ENCODE data around the gene PRSS35. TPM values are rescaled to one million over a fixed set of nuclear protein-coding genes. Genes with fewer than 3 reads are reported as not detected.
"Not testable (repeated sequence)": the region's sequence is repeated elsewhere in the genome, so short reads cannot be mapped to it uniquely, and the experiment has no call there.

PRSS35 gene
- total RNA-seq, 1 donor from 2014 or later, result 0.36 TPM

GRCh38 chr6:83480470-83480869 lies 31.9 kb upstream of the PRSS35 start:
- TF ChIP-seq, protein P1, sequence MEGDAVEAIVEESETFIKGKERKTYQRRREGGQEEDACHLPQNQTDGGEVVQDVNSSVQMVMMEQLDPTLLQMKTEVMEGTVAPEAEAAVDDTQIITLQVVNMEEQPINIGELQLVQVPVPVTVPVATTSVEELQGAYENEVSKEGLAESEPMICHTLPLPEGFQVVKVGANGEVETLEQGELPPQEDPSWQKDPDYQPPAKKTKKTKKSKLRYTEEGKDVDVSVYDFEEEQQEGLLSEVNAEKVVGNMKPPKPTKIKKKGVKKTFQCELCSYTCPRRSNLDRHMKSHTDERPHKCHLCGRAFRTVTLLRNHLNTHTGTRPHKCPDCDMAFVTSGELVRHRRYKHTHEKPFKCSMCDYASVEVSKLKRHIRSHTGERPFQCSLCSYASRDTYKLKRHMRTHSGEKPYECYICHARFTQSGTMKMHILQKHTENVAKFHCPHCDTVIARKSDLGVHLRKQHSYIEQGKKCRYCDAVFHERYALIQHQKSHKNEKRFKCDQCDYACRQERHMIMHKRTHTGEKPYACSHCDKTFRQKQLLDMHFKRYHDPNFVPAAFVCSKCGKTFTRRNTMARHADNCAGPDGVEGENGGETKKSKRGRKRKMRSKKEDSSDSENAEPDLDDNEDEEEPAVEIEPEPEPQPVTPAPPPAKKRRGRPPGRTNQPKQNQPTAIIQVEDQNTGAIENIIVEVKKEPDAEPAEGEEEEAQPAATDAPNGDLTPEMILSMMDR (IDR thresholded peaks at IDR 0.05; ENCODE audit: borderline replicate concordance), result no peak
- H3K36me3 ChIP-seq, result no peaks in the 10 kb centered on the region
- no peak overlapping the region for H3K27ac ChIP-seq (replicated peaks)
- no peaks in the 10 kb centered on the region for H3K9me3 ChIP-seq (replicated peaks)
- H3K4me3 ChIP-seq, result no peak overlapping the region
- intact Hi-C loops (cut with micrococcal nuclease), result no loop called here
- DNase-seq, result no peak
- no peaks in the 10 kb centered on the region for H3K27me3 ChIP-seq (ENCODE audit: low read depth)
- no peaks in the 10 kb centered on the region for H3K4me1 ChIP-seq

DNA sequence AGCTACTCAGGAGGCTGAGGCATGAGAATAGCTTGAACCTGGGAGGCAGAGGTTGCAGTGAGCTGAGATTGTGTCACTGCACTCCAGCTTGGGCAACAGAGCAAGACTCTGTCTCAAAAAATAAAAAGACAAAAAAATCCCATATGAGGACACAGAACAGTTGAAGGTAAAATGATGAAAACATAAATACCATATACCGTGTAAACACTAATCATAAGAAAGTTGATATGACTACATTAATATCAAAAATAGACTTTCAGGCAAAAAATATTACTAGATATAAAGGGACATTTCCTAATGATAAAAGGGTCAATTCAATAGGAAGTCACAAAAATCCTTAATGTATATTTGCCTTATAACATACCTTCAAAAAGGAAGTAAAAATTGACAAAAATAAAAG lies 30.4 kb upstream of the PRSS35 start:
- DNase-seq; H3K4me1 ChIP-seq; intact Hi-C loops (cut with micrococcal nuclease); H3K27me3 ChIP-seq (ENCODE audit: low read depth); H3K4me3 ChIP-seq; H3K27ac ChIP-seq (replicated peaks); H3K9me3 ChIP-seq (replicated peaks); H3K36me3 ChIP-seq: not testable (repeated sequence)

- intact Hi-C loops (cut with micrococcal nuclease), result no loop called here
- H3K27me3 ChIP-seq (ENCODE audit: low read depth), result no peaks in the 10 kb centered on the region
- no peaks in the 10 kb centered on the region for H3K9me3 ChIP-seq (replicated peaks)
- H3K36me3 ChIP-seq, result no peaks in the 10 kb centered on the region
- H3K4me3 ChIP-seq, result no peak overlapping the region
- DNase-seq, result no peak
- H3K27ac ChIP-seq (replicated peaks), result no peak overlapping the region
- TF ChIP-seq, protein P1 (IDR thresholded peaks at IDR 0.05; ENCODE audit: borderline replicate concordance), result no peak
- H3K4me1 ChIP-seq, result no peaks in the 10 kb centered on the region
Measured at GRCh38 chr6:83488448-83488847, 23.9 kb upstream of the PRSS35 start.

GRCh38 chr6:83488861-83489260 lies 23.5 kb upstream of the PRSS35 start:
- H3K4me1 ChIP-seq, result no peaks in the 10 kb centered on the region
- TF ChIP-seq, protein P1 (IDR thresholded peaks at IDR 0.05; ENCODE audit: borderline replicate concordance), result no peak
- H3K27me3 ChIP-seq (ENCODE audit: low read depth), result no peaks in the 10 kb centered on the region
- H3K9me3 ChIP-seq (replicated peaks), result no peaks in the 10 kb centered on the region
- no peak overlapping the region for H3K4me3 ChIP-seq
- no peak for DNase-seq
- H3K27ac ChIP-seq (replicated peaks), result no peak overlapping the region
- H3K36me3 ChIP-seq, result no peaks in the 10 kb centered on the region
- intact Hi-C loops (cut with micrococcal nuclease), result no loop called here

DNA sequence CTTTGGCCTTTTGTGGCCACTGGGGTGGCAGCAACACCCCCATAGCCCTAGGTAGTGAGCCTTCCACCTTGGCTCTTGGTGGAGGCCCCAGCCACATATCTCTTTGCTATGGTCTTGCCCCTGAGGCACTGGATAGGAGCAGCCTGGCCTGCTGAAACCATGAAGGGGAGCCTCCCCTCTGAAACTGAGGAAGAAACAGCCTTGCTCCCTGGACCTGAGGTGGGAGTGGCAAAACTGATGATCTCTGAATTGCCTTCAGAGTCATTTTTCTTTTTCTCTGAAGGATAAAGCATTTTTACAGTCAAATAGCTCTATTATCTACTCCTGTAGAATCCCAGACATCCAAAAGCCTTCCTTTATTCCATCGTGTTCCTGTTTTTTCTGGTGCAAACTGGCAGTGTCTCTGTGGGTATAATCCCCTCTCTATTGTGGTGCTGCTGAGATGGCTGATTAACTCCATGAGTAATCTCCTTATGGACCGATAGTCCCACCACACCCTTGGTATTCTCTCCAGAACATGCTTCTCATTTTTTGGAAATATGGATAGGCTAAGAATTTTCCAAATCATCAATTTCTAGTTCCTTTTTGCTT lies 22.0 kb upstream of the PRSS35 start:
- TF ChIP-seq, protein P1 (IDR thresholded peaks at IDR 0.05; ENCODE audit: borderline replicate concordance), result no peak
- Histone ChIP-seq H3K27ac (replicated peaks) (no peak overlapping the region), H3K9me3 (replicated peaks) (no peaks in the 10 kb centered on the region), H3K36me3 (no peaks in the 10 kb centered on the region), H3K4me1 (no peaks in the 10 kb centered on the region), H3K4me3 (no peak overlapping the region), H3K27me3 (ENCODE audit: low read depth) (no peaks in the 10 kb centered on the region)
- intact Hi-C loops (cut with micrococcal nuclease), result no loop called here
- DNase-seq, result no peak

DNA sequence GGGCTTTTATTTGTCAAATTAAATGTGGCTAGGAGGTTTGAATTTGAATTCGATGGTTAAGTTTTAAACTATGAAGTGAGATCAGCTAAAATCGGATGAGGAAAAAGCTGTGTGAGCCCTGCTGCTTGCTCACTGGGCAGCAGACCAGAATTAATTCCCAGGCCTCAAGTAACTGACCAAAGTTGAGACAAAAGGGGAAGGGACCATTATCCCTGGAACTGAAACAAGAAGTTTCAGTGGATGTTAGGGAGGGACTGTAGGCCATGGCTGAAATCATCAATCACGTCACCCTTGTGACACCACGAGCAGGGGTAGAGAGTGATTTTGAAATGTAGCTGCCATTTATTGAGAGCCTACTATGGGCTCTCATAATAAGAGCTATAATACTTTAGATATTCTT lies 7.0 kb upstream of the PRSS35 start:
- TF ChIP-seq, protein P1 (IDR thresholded peaks at IDR 0.05; ENCODE audit: borderline replicate concordance), result no peak
- H3K36me3 ChIP-seq, result no peaks in the 10 kb centered on the region
- no peak for DNase-seq
- H3K4me1 ChIP-seq, result peaks cover 4% of the 10 kb centered on the region
- H3K9me3 ChIP-seq (replicated peaks), result peaks cover 6% of the 10 kb centered on the region
- H3K4me3 ChIP-seq, result no peak overlapping the region
- H3K27ac ChIP-seq (replicated peaks), result peak overlapping the region; percentile 25
- no peaks in the 10 kb centered on the region for H3K27me3 ChIP-seq (ENCODE audit: low read depth)
- intact Hi-C loops (cut with micrococcal nuclease), result no loop called here
